SK-N-SH treated with all-trans-retinoic acid at 6 μM for 48 hours (cell line): Measurements from ENCODE around the gene SCARF2.
"Not testable (repeated sequence)": the region's sequence is repeated elsewhere in the genome, so short reads cannot be mapped to it uniquely, and the experiment has no call there.

ENCODE experiments used
- ATAC-seq: fragments of 200-7000 bp; cut with Tn5 transposase; 3 replicates; pipeline ENCODE4 v1.9.1; 2020; ENCODE audit warnings: mild to moderate bottlenecking, moderate library complexity
- ARNTL ChIP-seq: fragments of 450-650 bp; formaldehyde crosslinking; IDR thresholded peaks from 2 replicates; pipeline ENCODE4 v1.5.0; 2020; ENCODE audit warnings: low read depth, mild to moderate bottlenecking, moderate library complexity, borderline replicate concordance
- CREB5 ChIP-seq: fragments of 250-450 bp; sonication (Bioruptor Pico); IDR thresholded peaks from 2 replicates; pipeline ENCODE4 v1.5.1; 2020; ENCODE audit warnings: low read depth, mild to moderate bottlenecking, moderate library complexity
- CSDC2 ChIP-seq: fragments of 250-450 bp; sonication (Bioruptor Pico); IDR thresholded peaks from 2 replicates; pipeline ENCODE4 v1.5.0; 2020; ENCODE audit warnings: mild to moderate bottlenecking, moderate library complexity
- CSRNP3 ChIP-seq: fragments of 250-450 bp; sonication (Bioruptor Pico); IDR thresholded peaks from 2 replicates; pipeline ENCODE4 v1.5.1; 2021; ENCODE audit warnings: mild to moderate bottlenecking, moderate library complexity
- GLIS3 ChIP-seq: fragments of 250-450 bp; sonication (Bioruptor Pico); IDR thresholded peaks from 2 replicates; pipeline ENCODE4 v1.5.0; 2020; ENCODE audit warnings: mild to moderate bottlenecking, moderate library complexity
- OSR1 ChIP-seq: fragments of 250-450 bp; sonication (Bioruptor Pico); IDR thresholded peaks from 2 replicates; pipeline ENCODE4 v1.8.0; 2022; ENCODE audit warnings: moderate library complexity, mild to moderate bottlenecking, inconsistent platforms
- RARB ChIP-seq: fragments of 250-450 bp; sonication (Bioruptor Pico); IDR thresholded peaks from 2 replicates; pipeline ENCODE4 v1.8.0; 2021; ENCODE audit warnings: mild to moderate bottlenecking, moderate library complexity
- SNAI2 ChIP-seq: fragments of 250-450 bp; sonication (Bioruptor Pico); IDR thresholded peaks from 2 replicates; pipeline ENCODE4 v1.5.0; 2020; ENCODE audit warnings: mild to moderate bottlenecking, moderate library complexity
- TCF4 ChIP-seq: fragments of 250-450 bp; sonication (Bioruptor Pico); IDR thresholded peaks from 2 replicates; pipeline ENCODE4 v1.8.0; 2021; ENCODE audit warnings: mild to moderate bottlenecking, moderate library complexity, borderline replicate concordance
- TOX ChIP-seq: fragments of 250-450 bp; sonication (Bioruptor Pico); IDR thresholded peaks from 2 replicates; pipeline ENCODE4 v1.8.0; 2021; ENCODE audit warnings: mild to moderate bottlenecking, moderate library complexity, borderline replicate concordance
- TSHZ2 ChIP-seq: fragments of 250-450 bp; sonication (Bioruptor Pico); IDR thresholded peaks from 2 replicates; pipeline ENCODE4 v1.5.0; 2020; ENCODE audit warnings: mild to moderate bottlenecking, moderate library complexity
- ZC3H10 ChIP-seq: fragments of 250-450 bp; sonication (Bioruptor Pico); IDR thresholded peaks from 2 replicates; pipeline ENCODE4 v1.5.1; 2021; ENCODE audit warnings: mild to moderate bottlenecking, moderate library complexity
- ZFP30 ChIP-seq: fragments of 450-650 bp; formaldehyde crosslinking; IDR thresholded peaks from 2 replicates; pipeline ENCODE4 v1.5.0; 2022; ENCODE audit warnings: mild to moderate bottlenecking, moderate library complexity
- ZNF565 ChIP-seq: fragments of 450-650 bp; formaldehyde crosslinking; conservative IDR thresholded peaks from 2 replicates; pipeline ENCODE4 v1.5.0; 2020; ENCODE audit warnings: low read depth, mild to moderate bottlenecking, moderate library complexity
- ZNF70 ChIP-seq: fragments of 450-650 bp; formaldehyde crosslinking; IDR thresholded peaks from 2 replicates; pipeline ENCODE4 v1.5.0; 2020; ENCODE audit warnings: mild to moderate bottlenecking, moderate library complexity
- ZNF8 ChIP-seq: fragments of 450-650 bp; formaldehyde crosslinking; IDR thresholded peaks from 2 replicates; pipeline ENCODE4 v1.5.0; 2020; ENCODE audit warnings: mild to moderate bottlenecking, moderate library complexity
- TF ChIP-seq, protein P1 (sequence below): fragments of 250-450 bp; sonication (Bioruptor Pico); IDR thresholded peaks from 2 replicates; pipeline ENCODE4 v1.8.0; 2020; ENCODE audit warnings: mild to moderate bottlenecking, moderate library complexity, borderline replicate concordance

The SCARF2 gene

GRCh38 chr22:20386336-20386735, 51.3 kb downstream of the SCARF2 start:
- TF ChIP-seq CREB5 (CRISPR knock-in tag) (no peak), ZNF8 (CRISPR knock-in tag) (no peak)
- no peak for ATAC-seq

- TF ChIP-seq SNAI2 (CRISPR knock-in tag) (no peak), ZNF8 (CRISPR knock-in tag) (no peak), CSRNP3 (no peak), TSHZ2 (CRISPR knock-in tag) (no peak)
These were observed 52.8 kb downstream of the SCARF2 start for GRCh38 chr22:20384865-20385264.

DNA sequence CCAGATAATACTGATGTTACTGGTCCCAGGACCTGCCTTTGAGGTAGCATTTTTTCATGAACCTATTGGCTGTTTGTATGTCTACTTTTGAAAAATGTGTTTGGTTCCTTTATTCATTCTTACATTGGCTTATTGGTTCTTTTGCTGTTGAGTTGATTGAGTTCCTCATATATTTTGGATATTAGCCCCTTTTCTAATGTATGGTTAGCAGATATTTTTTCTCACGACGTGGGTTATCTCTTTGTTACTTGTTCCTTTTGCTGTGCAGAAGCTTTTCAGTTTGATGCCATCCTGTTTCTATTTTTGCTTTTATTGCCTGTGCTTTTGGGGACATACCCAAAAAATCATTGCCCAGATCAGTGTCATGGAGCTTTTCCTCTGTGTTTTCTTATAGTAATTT, 53.5 kb downstream of the SCARF2 start:
- TF ChIP-seq ZNF565 (CRISPR knock-in tag) (no peak), ZNF70 (CRISPR knock-in tag) (no peak), CSRNP3 (no peak), TOX (CRISPR knock-in tag) (no peak)
- TF ChIP-seq, protein P1, sequence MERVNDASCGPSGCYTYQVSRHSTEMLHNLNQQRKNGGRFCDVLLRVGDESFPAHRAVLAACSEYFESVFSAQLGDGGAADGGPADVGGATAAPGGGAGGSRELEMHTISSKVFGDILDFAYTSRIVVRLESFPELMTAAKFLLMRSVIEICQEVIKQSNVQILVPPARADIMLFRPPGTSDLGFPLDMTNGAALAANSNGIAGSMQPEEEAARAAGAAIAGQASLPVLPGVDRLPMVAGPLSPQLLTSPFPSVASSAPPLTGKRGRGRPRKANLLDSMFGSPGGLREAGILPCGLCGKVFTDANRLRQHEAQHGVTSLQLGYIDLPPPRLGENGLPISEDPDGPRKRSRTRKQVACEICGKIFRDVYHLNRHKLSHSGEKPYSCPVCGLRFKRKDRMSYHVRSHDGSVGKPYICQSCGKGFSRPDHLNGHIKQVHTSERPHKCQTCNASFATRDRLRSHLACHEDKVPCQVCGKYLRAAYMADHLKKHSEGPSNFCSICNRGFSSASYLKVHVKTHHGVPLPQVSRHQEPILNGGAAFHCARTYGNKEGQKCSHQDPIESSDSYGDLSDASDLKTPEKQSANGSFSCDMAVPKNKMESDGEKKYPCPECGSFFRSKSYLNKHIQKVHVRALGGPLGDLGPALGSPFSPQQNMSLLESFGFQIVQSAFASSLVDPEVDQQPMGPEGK (CRISPR knock-in tag) = no peak
- TF ChIP-seq, all 23 proteins: peak for 0
- no peak for ATAC-seq

More at GRCh38 chr22:20384865-20385264, 52.8 kb downstream of the SCARF2 start:
- ATAC-seq = no peak

- no peak for TF ChIP-seq ZNF70 (CRISPR knock-in tag)
- no peak for ATAC-seq
These were observed 54.1 kb downstream of the SCARF2 start for GRCh38 chr22:20383538-20383937.

- no peak for ATAC-seq
These were observed 57.1 kb downstream of the SCARF2 start for GRCh38 chr22:20380486-20380885.

GRCh38 chr22:20378684-20379083, 58.9 kb downstream of the SCARF2 start:
- ATAC-seq = not testable (repeated sequence)

More at GRCh38 chr22:20380486-20380885, 57.1 kb downstream of the SCARF2 start:
- no peak for TF ChIP-seq GLIS3 (CRISPR knock-in tag)
- no peak for TF ChIP-seq ARNTL
- no peak for TF ChIP-seq RARB
- TF ChIP-seq ZNF8 (CRISPR knock-in tag) = no peak

GRCh38 chr22:20378110-20378509, 59.5 kb downstream of the SCARF2 start:
- TF ChIP-seq RARB = no peak
- TF ChIP-seq TSHZ2 (CRISPR knock-in tag) = no peak
- TF ChIP-seq ZNF565 (CRISPR knock-in tag) = no peak
- TF ChIP-seq GLIS3 (CRISPR knock-in tag) = no peak
- no peak for TF ChIP-seq TCF4
- TF ChIP-seq, protein P1 (CRISPR knock-in tag) = no peak
- no peak for TF ChIP-seq CSDC2 (CRISPR knock-in tag)
- no peak for TF ChIP-seq ZFP30
- TF ChIP-seq ZC3H10 (CRISPR knock-in tag) = no peak
- TF ChIP-seq OSR1 (CRISPR knock-in tag) = no peak
- ATAC-seq = no peak
